GM04504 (cell line): ENCODE results near the gene ITGA3.

Experiments used
- DNase-seq: peaks from one replicate; pipeline ENCODE4 v3.0.0-alpha.2; 2012; ENCODE audit warnings: low read depth

The ITGA3 gene

GRCh38 chr17:50110591-50111349 is 54.9 kb downstream of the ITGA3 start:
- DNase-seq, result no peak

GRCh38 chr17:50111673-50112655 is 56.1 kb downstream of the ITGA3 start:
- DNase-seq, result no peak

GRCh38 chr17:50112694-50113093 is 56.8 kb downstream of the ITGA3 start:
- DNase-seq, result no peak

GRCh38 chr17:50113624-50114320 is 57.9 kb downstream of the ITGA3 start:
- DNase-seq, result no peak

- DNase-seq, result no peak
Observed at GRCh38 chr17:50114401-50114800, 58.5 kb downstream of the ITGA3 start.

GRCh38 chr17:50114849-50115357 is 59.0 kb downstream of the ITGA3 start:
- no peak for DNase-seq

GRCh38 chr17:50115756-50116155 is 59.8 kb downstream of the ITGA3 start:
- no peak for DNase-seq

- DNase-seq, result no peak
Observed at GRCh38 chr17:50117202-50118051, 61.5 kb downstream of the ITGA3 start.

GRCh38 chr17:50118076-50118827 is 62.3 kb downstream of the ITGA3 start:
- DNase-seq, result no peak

- DNase-seq, result no peak
Observed at GRCh38 chr17:50118828-50119218, 62.9 kb downstream of the ITGA3 start.

- no peak for DNase-seq
Observed at GRCh38 chr17:50120475-50121253, 64.8 kb downstream of the ITGA3 start.

GRCh38 chr17:50122945-50123344 is 67.0 kb downstream of the ITGA3 start:
- DNase-seq, result no peak

GRCh38 chr17:50123649-50124349 is 67.9 kb downstream of the ITGA3 start:
- DNase-seq, result no peak

GRCh38 chr17:50125420-50125997 is 69.6 kb downstream of the ITGA3 start:
- DNase-seq, result no peak

- no peak for DNase-seq
Observed at GRCh38 chr17:50127697-50128361, 71.9 kb downstream of the ITGA3 start.

GRCh38 chr17:50128441-50129352 is 72.8 kb downstream of the ITGA3 start:
- DNase-seq, result no peak

- no peak for DNase-seq
Observed at GRCh38 chr17:50129353-50129727, 73.4 kb downstream of the ITGA3 start.
